Erythroblast (primary cell): Measurements from ENCODE around the gene SPTA1.
"Not testable (repeated sequence)": the region's sequence is repeated elsewhere in the genome, so short reads cannot be mapped to it uniquely, and the experiment has no call there.

ENCODE experiments used
- DNase-seq, 2 experiments: peaks; one replicate each; lab custom pipeline; 2025; lab: John Stamatoyannopoulos, UW
- GATA1 ChIP-seq: IDR thresholded peaks from 2 replicates; pipeline ENCODE4 v1.6.1; 2011; ENCODE audit warnings: low read depth, mild to moderate bottlenecking, control low read depth, low read length, moderate library complexity
- POLR2A ChIP-seq: IDR thresholded peaks from 2 replicates; pipeline ENCODE4 v1.6.1; 2011; ENCODE audit warnings: mild to moderate bottlenecking, low read length

Gene SPTA1

GRCh38 chr1:158700552-158700951 is 14.0 kb upstream of the SPTA1 start, which contains the start of gene OR6K2:
TSS of gene OR6K2 (minus strand) at chr1:158700652. CDS start at chr1:158700652, 0 bp downstream.
- TF ChIP-seq POLR2A = no peak
- TF ChIP-seq GATA1 = no peak
- DNase-seq = no peak

- TF ChIP-seq POLR2A (no peak), GATA1 (no peak)
- DNase-seq = peak; percentile 54 to 72
These were observed 8.1 kb upstream of the SPTA1 start for GRCh38 chr1:158694596-158694995.

- TF ChIP-seq POLR2A (no peak), GATA1 (no peak)
- peak; percentile 40 to 66 for DNase-seq
These were observed 5.8 kb upstream of the SPTA1 start for GRCh38 chr1:158692356-158692755.

GRCh38 chr1:158691907-158692306 is 5.4 kb upstream of the SPTA1 start:
- DNase-seq = peak; percentile 91 to 94
- peak; percentile 37 for TF ChIP-seq GATA1
- TF ChIP-seq POLR2A = peak; percentile 27

- not testable (repeated sequence) for DNase-seq
These were observed 4.6 kb upstream of the SPTA1 start for GRCh38 chr1:158691149-158691548.

GRCh38 chr1:158689875-158690274 is 3.4 kb upstream of the SPTA1 start:
- DNase-seq = peak; percentile 27 to 58
- no peak for TF ChIP-seq GATA1
- no peak for TF ChIP-seq POLR2A

- peak; percentile 93 to 95 for DNase-seq
These were observed 2.6 kb upstream of the SPTA1 start for GRCh38 chr1:158689110-158689509.

GRCh38 chr1:158688343-158688742 is 1.8 kb upstream of the SPTA1 start:
- DNase-seq = not testable (repeated sequence)

More at GRCh38 chr1:158689110-158689509, 2.6 kb upstream of the SPTA1 start:
- TF ChIP-seq GATA1 = no peak
- TF ChIP-seq POLR2A = peak; percentile 36

GRCh38 chr1:158687037-158687436 is 522 bp upstream of the SPTA1 start:
- peak; percentile 45 to 70 for DNase-seq
- no peak for TF ChIP-seq POLR2A
- no peak for TF ChIP-seq GATA1

GRCh38 chr1:158685085-158685484 is 1.4 kb downstream of the SPTA1 start:
- peak; percentile 60 to 76 for DNase-seq
- TF ChIP-seq GATA1 (no peak), POLR2A (no peak)

- DNase-seq = no peak
- TF ChIP-seq POLR2A (peak; percentile 23), GATA1 (no peak)
These were observed 4.9 kb downstream of the SPTA1 start for GRCh38 chr1:158681606-158682005.

GRCh38 chr1:158679289-158679688 is 7.2 kb downstream of the SPTA1 start:
- no peak for TF ChIP-seq GATA1
- peak; percentile 65 for TF ChIP-seq POLR2A
- no peak for DNase-seq

GRCh38 chr1:158675563-158676323 is 10.8 kb downstream of the SPTA1 start:
- TF ChIP-seq POLR2A (peak; percentile 57), GATA1 (no peak)
- DNase-seq = peak in 1 of 2 experiments; percentile 45

GRCh38 chr1:158674302-158674701 is 12.2 kb downstream of the SPTA1 start:
- peak in 1 of 2 experiments; percentile 14 for DNase-seq
- TF ChIP-seq POLR2A = no peak
- TF ChIP-seq GATA1 = no peak

GRCh38 chr1:158666037-158666436 is 20.5 kb downstream of the SPTA1 start:
- no peak for DNase-seq
- no peak for TF ChIP-seq GATA1
- no peak for TF ChIP-seq POLR2A

GRCh38 chr1:158654571-158654970 is 31.9 kb downstream of the SPTA1 start:
- TF ChIP-seq POLR2A (no peak), GATA1 (no peak)
- no peak for DNase-seq
